ENCODE data around the gene SLC7A11.

DNA sequence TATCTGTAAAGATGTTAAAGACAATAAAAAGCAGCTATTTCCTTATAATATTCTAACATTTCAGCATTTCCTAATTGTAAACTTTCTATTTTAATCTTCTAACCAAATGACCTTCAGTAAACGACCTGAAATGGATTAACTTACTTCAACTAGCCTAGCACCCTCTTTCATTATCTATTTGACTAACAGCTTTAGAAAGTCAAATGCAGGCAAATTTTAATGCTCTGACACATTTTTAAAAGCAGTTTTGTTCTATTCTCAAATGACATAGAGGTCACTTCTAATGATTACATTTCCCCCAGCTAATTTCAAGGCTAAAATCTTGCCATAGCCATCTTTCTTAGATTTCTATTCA is 41.9 kb downstream of the SLC7A11 start:
- TF ChIP-seq POLR2A (IDR thresholded peaks at IDR 0.05): no peak
- TF ChIP-seq, protein P1, sequence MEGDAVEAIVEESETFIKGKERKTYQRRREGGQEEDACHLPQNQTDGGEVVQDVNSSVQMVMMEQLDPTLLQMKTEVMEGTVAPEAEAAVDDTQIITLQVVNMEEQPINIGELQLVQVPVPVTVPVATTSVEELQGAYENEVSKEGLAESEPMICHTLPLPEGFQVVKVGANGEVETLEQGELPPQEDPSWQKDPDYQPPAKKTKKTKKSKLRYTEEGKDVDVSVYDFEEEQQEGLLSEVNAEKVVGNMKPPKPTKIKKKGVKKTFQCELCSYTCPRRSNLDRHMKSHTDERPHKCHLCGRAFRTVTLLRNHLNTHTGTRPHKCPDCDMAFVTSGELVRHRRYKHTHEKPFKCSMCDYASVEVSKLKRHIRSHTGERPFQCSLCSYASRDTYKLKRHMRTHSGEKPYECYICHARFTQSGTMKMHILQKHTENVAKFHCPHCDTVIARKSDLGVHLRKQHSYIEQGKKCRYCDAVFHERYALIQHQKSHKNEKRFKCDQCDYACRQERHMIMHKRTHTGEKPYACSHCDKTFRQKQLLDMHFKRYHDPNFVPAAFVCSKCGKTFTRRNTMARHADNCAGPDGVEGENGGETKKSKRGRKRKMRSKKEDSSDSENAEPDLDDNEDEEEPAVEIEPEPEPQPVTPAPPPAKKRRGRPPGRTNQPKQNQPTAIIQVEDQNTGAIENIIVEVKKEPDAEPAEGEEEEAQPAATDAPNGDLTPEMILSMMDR (IDR thresholded peaks at IDR 0.05): no peak
- TF ChIP-seq POLR2AphosphoS5 (IDR thresholded peaks at IDR 0.05): no peak
